ENCODE measurements around the gene USP9X. TPM values are rescaled to one million over a fixed set of nuclear protein-coding genes. Genes with fewer than 3 reads are reported as not detected.

USP9X gene
- total RNA-seq, 4 donors from 2014 or later: 54.9 to 154 (median 98.0) TPM

- in situ Hi-C loops (cut with MboI; ENCODE audit: low pct_ligation_motif_present in 1 of 4, low pct_unique_long_range_greater_than_20kb in 1 of 4, low sequenced_read_pairs in 3 of 4) (loop anchor here in 3 of 4 donors (25.0 kb wide), 2 partner anchors 235 to 460 kb away; no protein-coding TSS in a partner anchor), intact Hi-C loops (cut with DNase I; ENCODE audit: low total_unique reads) (loop anchor here (10.0 kb wide), 1 partner anchor 478 kb away; the partner anchor contains the start of gene CXorf38)
- DNase-seq: no peak
- WGBS, 2 donors (ENCODE audit: low coverage in 1 of 2): 88% methylated on average over 7 of the region's 7 CpGs; no CpG with 5 or more reads in 1 of the 2 donors
- H3K27ac ChIP-seq: no peak overlapping the region
- H3K36me3 ChIP-seq: no peaks in the 10 kb centered on the region
- no peaks in the 10 kb centered on the region for H3K27me3 ChIP-seq
- TF ChIP-seq POLR2A (IDR thresholded peaks at IDR 0.05) (no peak), POLR2AphosphoS5 (IDR thresholded peaks at IDR 0.05) (no peak), EP300 (IDR thresholded peaks at IDR 0.05; ENCODE audit: low read depth) (no peak)
- TF ChIP-seq, protein P1, sequence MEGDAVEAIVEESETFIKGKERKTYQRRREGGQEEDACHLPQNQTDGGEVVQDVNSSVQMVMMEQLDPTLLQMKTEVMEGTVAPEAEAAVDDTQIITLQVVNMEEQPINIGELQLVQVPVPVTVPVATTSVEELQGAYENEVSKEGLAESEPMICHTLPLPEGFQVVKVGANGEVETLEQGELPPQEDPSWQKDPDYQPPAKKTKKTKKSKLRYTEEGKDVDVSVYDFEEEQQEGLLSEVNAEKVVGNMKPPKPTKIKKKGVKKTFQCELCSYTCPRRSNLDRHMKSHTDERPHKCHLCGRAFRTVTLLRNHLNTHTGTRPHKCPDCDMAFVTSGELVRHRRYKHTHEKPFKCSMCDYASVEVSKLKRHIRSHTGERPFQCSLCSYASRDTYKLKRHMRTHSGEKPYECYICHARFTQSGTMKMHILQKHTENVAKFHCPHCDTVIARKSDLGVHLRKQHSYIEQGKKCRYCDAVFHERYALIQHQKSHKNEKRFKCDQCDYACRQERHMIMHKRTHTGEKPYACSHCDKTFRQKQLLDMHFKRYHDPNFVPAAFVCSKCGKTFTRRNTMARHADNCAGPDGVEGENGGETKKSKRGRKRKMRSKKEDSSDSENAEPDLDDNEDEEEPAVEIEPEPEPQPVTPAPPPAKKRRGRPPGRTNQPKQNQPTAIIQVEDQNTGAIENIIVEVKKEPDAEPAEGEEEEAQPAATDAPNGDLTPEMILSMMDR (IDR thresholded peaks at IDR 0.05): no peak
- no peak overlapping the region for H3K4me3 ChIP-seq
- H3K9me3 ChIP-seq: no peaks in the 10 kb centered on the region
- peaks cover 0 to 24% (median 7%) of the 10 kb centered on the region in 4 donors for H3K4me1 ChIP-seq
Measured at GRCh38 chrX:41122664-41123257, 37.5 kb downstream of the USP9X start.

GRCh38 chrX:41127477-41128192 lies 42.4 kb downstream of the USP9X start:
- H3K4me1 ChIP-seq: peaks cover 0 to 20% (median 6%) of the 10 kb centered on the region in 4 donors
- no peaks in the 10 kb centered on the region for H3K36me3 ChIP-seq
- no peak overlapping the region for H3K4me3 ChIP-seq
- H3K27me3 ChIP-seq: no peaks in the 10 kb centered on the region
- 10 to 39% methylated on average over 3 to 6 of the region's 6 CpGs for WGBS, 2 donors (ENCODE audit: low coverage in 1 of 2)
- H3K9me3 ChIP-seq: no peaks in the 10 kb centered on the region
- intact Hi-C loops (cut with DNase I; ENCODE audit: low total_unique reads): loop anchor here (10.0 kb wide), 1 partner anchor 483 kb away; the partner anchor contains the start of gene CXorf38
- in situ Hi-C loops (cut with MboI; ENCODE audit: low pct_ligation_motif_present in 1 of 4, low pct_unique_long_range_greater_than_20kb in 1 of 4, low sequenced_read_pairs in 3 of 4): loop anchor here in 1 of 4 donors (25.0 kb wide), 1 partner anchor 465 kb away; no protein-coding TSS in a partner anchor
- DNase-seq: no peak
- H3K27ac ChIP-seq: peak overlapping the region in 1 of 4 donors; percentile 2
- no peak for TF ChIP-seq EP300 (IDR thresholded peaks at IDR 0.05; ENCODE audit: low read depth)
- no peak for TF ChIP-seq POLR2AphosphoS5 (IDR thresholded peaks at IDR 0.05)
- no peak for TF ChIP-seq POLR2A (IDR thresholded peaks at IDR 0.05)
- TF ChIP-seq, protein P1 (IDR thresholded peaks at IDR 0.05): no peak

DNA sequence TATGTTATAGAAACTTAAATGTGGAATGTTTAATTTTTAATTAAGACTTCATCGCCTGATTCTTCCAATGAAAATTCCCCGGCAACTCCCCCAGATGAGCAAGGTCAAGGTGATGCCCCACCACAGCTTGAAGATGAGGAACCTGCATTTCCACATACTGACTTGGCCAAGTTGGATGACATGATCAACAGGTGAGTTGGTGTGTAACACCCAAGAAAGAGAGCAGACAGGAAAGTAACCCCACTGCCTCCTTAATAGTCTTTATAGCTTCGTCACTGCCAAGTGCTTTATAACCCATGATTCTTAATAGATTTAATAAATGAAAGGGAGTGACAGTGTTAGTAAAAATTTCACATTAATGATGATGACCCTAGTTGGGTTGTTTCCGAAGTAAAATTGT lies 43.7 kb downstream of the USP9X start:
- H3K4me1 ChIP-seq: peaks cover 0 to 20% (median 6%) of the 10 kb centered on the region in 4 donors
- H3K9me3 ChIP-seq: no peaks in the 10 kb centered on the region
- intact Hi-C loops (cut with DNase I; ENCODE audit: low total_unique reads) (loop anchor here (10.0 kb wide), 1 partner anchor 484 kb away; the partner anchor contains the start of gene CXorf38), in situ Hi-C loops (cut with MboI; ENCODE audit: low pct_ligation_motif_present in 1 of 4, low pct_unique_long_range_greater_than_20kb in 1 of 4, low sequenced_read_pairs in 3 of 4) (loop anchor here in 1 of 4 donors (25.0 kb wide), 1 partner anchor 467 kb away; no protein-coding TSS in a partner anchor)
- H3K4me3 ChIP-seq: no peak overlapping the region
- WGBS, 2 donors (ENCODE audit: low coverage in 1 of 2): 96 to 100% methylated on average over 1 to 4 of the region's 4 CpGs
- DNase-seq: no peak
- H3K36me3 ChIP-seq: no peaks in the 10 kb centered on the region
- no peak for TF ChIP-seq EP300 (IDR thresholded peaks at IDR 0.05; ENCODE audit: low read depth)
- TF ChIP-seq POLR2A (IDR thresholded peaks at IDR 0.05): no peak
- TF ChIP-seq, protein P1 (IDR thresholded peaks at IDR 0.05): no peak
- TF ChIP-seq POLR2AphosphoS5 (IDR thresholded peaks at IDR 0.05): no peak
- H3K27me3 ChIP-seq: no peaks in the 10 kb centered on the region
- H3K27ac ChIP-seq: no peak overlapping the region

- Histone ChIP-seq H3K36me3 (no peaks in the 10 kb centered on the region), H3K27me3 (no peaks in the 10 kb centered on the region), H3K4me3 (no peak overlapping the region), H3K27ac (no peak overlapping the region), H3K4me1 (peaks cover 0 to 12% (median 6%) of the 10 kb centered on the region in 4 donors), H3K9me3 (no peaks in the 10 kb centered on the region)
- TF ChIP-seq POLR2AphosphoS5 (IDR thresholded peaks at IDR 0.05) (no peak), POLR2A (IDR thresholded peaks at IDR 0.05) (no peak), EP300 (IDR thresholded peaks at IDR 0.05; ENCODE audit: low read depth) (no peak)
- TF ChIP-seq, protein P1 (IDR thresholded peaks at IDR 0.05): no peak
- no peak for DNase-seq
- in situ Hi-C loops (cut with MboI; ENCODE audit: low pct_ligation_motif_present in 1 of 4, low pct_unique_long_range_greater_than_20kb in 1 of 4, low sequenced_read_pairs in 3 of 4) (loop anchor here in 1 of 4 donors (25.0 kb wide), 1 partner anchor 469 kb away; no protein-coding TSS in a partner anchor), intact Hi-C loops (cut with DNase I; ENCODE audit: low total_unique reads) (no loop called here)
- 85% methylated on average over 1 of the region's 1 CpG; no CpG with 5 or more reads in 1 of the 2 donors for WGBS, 2 donors (ENCODE audit: low coverage in 1 of 2)
Measured at GRCh38 chrX:41131766-41132165, 46.5 kb downstream of the USP9X start.

Data from transverse colon (tissue), 4 donors.